GM20000 (cell line): ENCODE measurements around the gene ACSM3.
"Not testable (repeated sequence)": the region's sequence is repeated elsewhere in the genome, so short reads cannot be mapped to it uniquely, and the experiment has no call there.

Experiments used
- DNase-seq: peaks from one replicate; pipeline ENCODE4 v3.0.0; 2012; ENCODE audit warnings: low spot score
- TF ChIP-seq, protein P1 (sequence below): IDR thresholded peaks from 2 replicates; pipeline ENCODE4 v1.5.1; 2012; ENCODE audit warnings: mild to moderate bottlenecking, control low read depth; ENCODE audit errors: extremely low read depth, missing control alignments

Gene ACSM3

DNA sequence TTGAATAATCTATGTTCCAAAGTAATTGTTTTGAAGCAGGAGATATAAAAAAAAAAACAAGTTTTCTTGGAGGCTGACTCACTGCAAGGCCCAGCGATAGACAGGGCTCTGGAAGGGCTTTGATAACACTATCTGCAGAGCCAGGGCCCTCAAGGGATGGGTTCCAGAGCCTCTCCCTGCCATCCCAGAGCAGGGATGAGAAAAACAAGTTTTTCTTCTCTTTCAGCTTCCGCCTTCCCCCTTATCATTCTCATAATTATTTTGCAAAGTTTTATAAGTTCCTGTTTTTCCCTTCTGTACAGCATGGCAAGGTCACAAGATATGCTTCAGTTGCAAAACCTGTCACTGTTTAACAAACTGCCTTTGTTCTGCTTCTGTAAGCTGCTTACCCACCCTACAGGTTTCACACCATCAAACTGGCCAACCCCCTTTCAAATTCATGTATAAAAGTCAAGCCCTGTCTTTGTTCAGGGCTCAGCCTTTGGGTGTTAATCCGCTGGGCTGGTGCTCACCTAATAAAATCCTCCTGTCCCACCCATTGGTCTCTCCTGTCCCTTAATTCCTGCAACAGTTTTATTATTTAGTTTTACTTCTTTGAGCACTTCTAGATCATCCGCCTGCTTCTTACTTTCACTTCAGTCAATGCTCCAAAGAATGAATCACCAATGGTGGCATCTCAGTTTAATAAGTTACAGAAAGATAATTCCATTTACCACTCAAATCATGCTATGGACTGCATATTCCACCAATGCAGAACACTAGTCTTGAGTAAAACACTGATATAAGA lies 16.6 kb upstream of the ACSM3 start:
- DNase-seq, result no peak
- TF ChIP-seq, protein P1, sequence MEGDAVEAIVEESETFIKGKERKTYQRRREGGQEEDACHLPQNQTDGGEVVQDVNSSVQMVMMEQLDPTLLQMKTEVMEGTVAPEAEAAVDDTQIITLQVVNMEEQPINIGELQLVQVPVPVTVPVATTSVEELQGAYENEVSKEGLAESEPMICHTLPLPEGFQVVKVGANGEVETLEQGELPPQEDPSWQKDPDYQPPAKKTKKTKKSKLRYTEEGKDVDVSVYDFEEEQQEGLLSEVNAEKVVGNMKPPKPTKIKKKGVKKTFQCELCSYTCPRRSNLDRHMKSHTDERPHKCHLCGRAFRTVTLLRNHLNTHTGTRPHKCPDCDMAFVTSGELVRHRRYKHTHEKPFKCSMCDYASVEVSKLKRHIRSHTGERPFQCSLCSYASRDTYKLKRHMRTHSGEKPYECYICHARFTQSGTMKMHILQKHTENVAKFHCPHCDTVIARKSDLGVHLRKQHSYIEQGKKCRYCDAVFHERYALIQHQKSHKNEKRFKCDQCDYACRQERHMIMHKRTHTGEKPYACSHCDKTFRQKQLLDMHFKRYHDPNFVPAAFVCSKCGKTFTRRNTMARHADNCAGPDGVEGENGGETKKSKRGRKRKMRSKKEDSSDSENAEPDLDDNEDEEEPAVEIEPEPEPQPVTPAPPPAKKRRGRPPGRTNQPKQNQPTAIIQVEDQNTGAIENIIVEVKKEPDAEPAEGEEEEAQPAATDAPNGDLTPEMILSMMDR, result no peak

DNA sequence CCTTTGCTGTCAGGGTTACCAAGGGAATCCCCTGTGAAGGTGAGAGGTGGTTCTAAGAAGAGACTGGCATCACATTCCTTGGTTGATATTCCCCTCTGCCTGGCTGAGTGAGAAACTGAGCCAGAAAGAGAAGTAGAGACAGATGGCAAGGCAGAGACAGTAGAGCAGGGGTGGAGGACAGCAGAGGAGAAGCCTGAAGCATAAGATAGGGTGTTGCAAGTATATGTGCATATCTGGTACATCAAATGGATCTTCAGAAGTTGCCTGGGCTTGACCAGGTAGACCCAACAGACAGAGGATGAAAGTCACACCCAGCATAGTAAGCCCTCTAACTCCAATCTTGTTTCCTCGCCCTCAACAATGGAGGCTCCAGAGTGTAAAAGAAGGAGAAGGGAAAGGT lies 14.3 kb upstream of the ACSM3 start:
- DNase-seq, result no peak
- TF ChIP-seq, protein P1, result no peak

DNA sequence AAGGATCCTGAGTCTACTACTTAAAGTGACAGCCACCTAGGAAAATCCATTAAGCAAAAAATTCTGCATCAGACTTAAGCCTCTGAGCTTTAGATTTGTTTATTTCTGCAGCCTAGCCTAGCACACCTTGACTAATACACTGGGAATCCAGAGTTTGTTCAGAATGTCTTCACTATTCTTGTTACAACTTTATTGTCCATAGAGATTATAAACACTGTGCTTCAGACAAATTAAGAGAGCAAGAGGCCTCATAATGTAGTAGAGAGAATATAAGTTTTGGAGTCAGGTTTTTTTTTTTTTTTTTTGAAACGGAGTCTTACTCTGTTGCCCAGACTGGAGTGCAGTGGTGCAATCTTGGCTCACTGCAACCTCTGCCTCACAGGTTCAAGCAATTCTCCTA lies 13.3 kb upstream of the ACSM3 start:
- TF ChIP-seq, protein P1, result no peak
- no peak for DNase-seq

DNA sequence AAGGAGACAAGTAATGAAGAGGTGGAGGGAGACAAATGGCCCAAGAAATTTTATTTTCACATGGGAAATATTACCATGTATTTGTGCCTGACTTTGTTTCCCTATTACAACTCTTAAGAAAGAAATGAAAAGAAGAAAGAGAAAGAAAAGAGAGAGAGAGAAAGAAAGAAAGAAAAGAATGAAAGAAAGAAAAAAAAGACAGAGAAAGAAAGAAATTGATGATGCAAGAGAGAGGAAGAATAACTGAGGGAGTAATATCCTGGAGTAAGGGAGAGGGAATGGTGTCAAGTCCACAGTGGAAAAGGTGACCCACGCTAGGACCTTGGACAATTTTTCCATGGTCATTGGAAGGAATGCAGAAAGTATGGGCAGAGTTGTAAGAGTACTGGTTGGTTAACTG lies 10.1 kb upstream of the ACSM3 start:
- TF ChIP-seq, protein P1, result no peak
- DNase-seq, result no peak

DNA sequence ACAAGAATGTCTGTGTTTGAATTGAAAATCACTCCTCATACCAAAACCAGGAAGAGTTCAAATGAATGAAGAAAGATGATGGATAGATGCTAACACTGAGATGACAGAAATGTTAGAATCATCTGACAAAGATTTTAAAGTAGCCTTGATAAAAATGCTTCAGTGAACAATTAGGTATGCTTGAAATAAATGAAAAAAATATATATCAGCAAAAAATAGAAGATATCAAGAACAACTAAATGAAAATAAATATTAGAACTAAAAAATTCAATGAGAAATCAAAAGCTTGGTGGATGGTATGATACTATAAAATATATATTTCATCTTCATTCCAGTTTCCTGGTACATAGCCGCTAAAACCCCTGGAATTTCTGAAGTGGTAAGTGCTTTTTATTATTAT lies 8.6 kb upstream of the ACSM3 start:
- DNase-seq, result no peak
- TF ChIP-seq, protein P1, result no peak

DNA sequence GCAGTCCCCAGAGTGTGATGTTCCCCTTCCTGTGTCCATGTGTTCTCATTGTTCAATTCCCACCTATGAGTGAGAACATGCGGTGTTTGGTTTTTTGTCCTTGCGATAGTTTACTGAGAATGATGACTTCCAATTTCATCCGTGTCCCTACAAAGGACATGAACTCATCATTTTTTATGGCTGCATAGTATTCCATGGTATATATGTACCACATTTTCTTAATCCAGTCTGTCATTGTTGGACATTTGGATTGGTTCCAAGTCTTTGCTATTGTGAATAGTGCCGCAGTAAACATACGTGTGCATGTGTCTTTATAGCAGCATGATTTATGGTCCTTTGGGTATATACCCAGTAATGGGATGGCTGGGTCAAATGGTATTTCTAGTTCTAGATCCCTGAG lies 8.0 kb upstream of the ACSM3 start:
- not testable (repeated sequence) for DNase-seq

DNA sequence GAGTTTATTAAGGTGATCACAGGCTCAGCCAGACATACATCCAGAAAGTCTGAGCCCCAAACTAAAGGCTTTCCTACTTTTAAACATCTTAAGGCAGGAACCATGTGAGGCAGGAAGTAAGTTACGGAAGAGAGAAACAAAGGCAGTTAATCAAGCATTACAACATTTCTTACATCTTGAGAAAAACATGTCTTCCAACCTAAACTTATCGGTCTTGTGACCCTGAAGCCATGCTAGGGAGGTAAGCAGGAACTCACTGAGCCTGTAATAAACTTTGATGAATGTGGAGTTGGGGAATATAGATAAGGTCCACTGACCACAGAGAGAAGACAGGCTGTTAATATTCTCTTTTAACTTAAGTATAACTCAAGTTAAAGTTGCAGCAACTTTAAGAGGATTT lies 3.5 kb upstream of the ACSM3 start:
- TF ChIP-seq, protein P1, result no peak
- no peak for DNase-seq

DNA sequence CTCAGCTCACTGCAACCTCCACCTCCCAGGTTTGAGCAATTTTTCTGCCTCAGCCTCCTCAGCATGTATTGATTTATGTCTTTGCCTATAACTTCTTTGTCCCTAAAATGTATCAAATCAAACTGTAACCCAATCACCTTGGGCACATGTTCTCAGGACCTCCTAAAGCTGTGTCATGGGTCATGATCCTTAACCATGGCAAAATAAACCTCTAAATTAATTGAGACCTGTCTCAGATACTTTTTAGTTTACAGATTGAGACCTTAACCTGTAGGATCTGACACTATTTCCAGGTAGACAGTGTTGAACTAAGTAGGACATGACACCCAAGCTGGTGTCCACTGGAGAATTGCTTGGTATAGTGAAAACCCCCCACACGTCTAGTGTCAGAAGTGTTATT lies 2.6 kb upstream of the ACSM3 start:
- TF ChIP-seq, protein P1, result no peak
- DNase-seq, result no peak
